B cell (primary cell): Measurements from ENCODE around the gene RPL14. TPM values are rescaled to one million over a fixed set of nuclear protein-coding genes. Genes with fewer than 3 reads are reported as not detected.

Experiments
- ATAC-seq: fragments of 200-7000 bp; cut with Tn5 transposase; one replicate; pipeline ENCODE4 v1.10.0; 2021; ENCODE audit warnings: low read depth, mild to moderate bottlenecking, moderate number of reproducible peaks, moderate library complexity
- CTCF ChIA-PET: fragments of 350-600 bp; sonication (Branson Sonifier 250); formaldehyde crosslinking; loops from one replicate; lab custom pipeline; 2021; ENCODE audit warnings: antibody characterized with exemption, inconsistent platforms; lab: Charles Lee
- POLR2A ChIA-PET: fragments of 350-600 bp; sonication (Branson Sonifier 250); formaldehyde crosslinking; loops from one replicate; lab custom pipeline; 2021; ENCODE audit warnings: antibody characterized with exemption; lab: Charles Lee
- DNase-seq: peaks from one replicate; pipeline ENCODE4 v3.0.0; 2013
- H2AFZ ChIP-seq: 2 replicates; pipeline ENCODE4 v1.6.1; 2012; ENCODE audit warnings: mild to moderate bottlenecking, low read depth, low read length; ENCODE audit not compliant: insufficient read depth, poor library complexity, severe bottlenecking
- H3K27ac ChIP-seq, 2 donors: 1 replicate in 1 of 2; 2 replicates in 1 of 2; pipeline ENCODE4 v1.5.1; 2012 to 2013; ENCODE audit warnings: low read length in 2 of 2, mild to moderate bottlenecking in 2 of 2, moderate library complexity in 1 of 2
- H3K27me3 ChIP-seq, 4 experiments: fragments of 200-600 bp in 1 of 4; sonication (generic) in 1 of 4; replicated peaks in 1 of 4; 1 replicate in 2 of 4; 2 replicates in 2 of 4; pipeline versions ENCODE4 v1.6.1 to v1.7.0; 2013 to 2016; ENCODE audit warnings: low read length in 3 of 4, mild to moderate bottlenecking in 2 of 4, mixed read lengths in 1 of 4, moderate library complexity in 1 of 4; ENCODE audit not compliant: insufficient read depth in 4 of 4, control insufficient read depth in 3 of 4; ENCODE audit errors: control extremely low read depth in 1 of 4
- H3K36me3 ChIP-seq, 2 experiments: replicated peaks in 1 of 2; 1 replicate in 1 of 2; 2 replicates in 1 of 2; pipeline versions ENCODE4 v1.6.1 to v1.7.1; 2013; ENCODE audit warnings: low read length in 1 of 2; ENCODE audit not compliant: insufficient read depth in 2 of 2, control insufficient read depth in 1 of 2; ENCODE audit errors: control extremely low read depth in 1 of 2, extremely low read depth in 1 of 2
- H3K4me1 ChIP-seq, 2 donors: fragments of 200-600 bp in 1 of 2; sonication (generic) in 1 of 2; 1 replicate in 1 of 2; 2 replicates in 1 of 2; pipeline versions ENCODE4 v1.5.1 to v1.6.1; 2013 to 2017; ENCODE audit warnings: low read length in 2 of 2; ENCODE audit not compliant: control insufficient read depth in 2 of 2, insufficient read depth in 2 of 2
- H3K4me2 ChIP-seq: replicated peaks from 2 replicates; pipeline ENCODE3; 2012; ENCODE audit warnings: mild to moderate bottlenecking, low read depth, low read length; ENCODE audit not compliant: poor library complexity, severe bottlenecking
- H3K4me3 ChIP-seq, 5 experiments: fragments of 200-600 bp in 1 of 5; sonication (generic) in 1 of 5; 1 replicate in 3 of 5; 2 replicates in 2 of 5; pipeline versions ENCODE4 v1.5.1 to v1.7.0; 2011 to 2016; ENCODE audit warnings: low read length in 4 of 5, mild to moderate bottlenecking in 4 of 5, low read depth in 2 of 5, control low read depth in 1 of 5, moderate library complexity in 1 of 5; ENCODE audit not compliant: insufficient read depth in 1 of 5; ENCODE audit errors: control extremely low read depth in 1 of 5, extremely low read depth in 1 of 5
- H3K79me2 ChIP-seq: fragments of 200-600 bp; sonication (generic); one replicate; pipeline ENCODE4 v1.6.0; 2016; ENCODE audit warnings: low read length; ENCODE audit not compliant: control insufficient read depth, insufficient read depth
- H3K9ac ChIP-seq: fragments of 200-600 bp; sonication (generic); 2 replicates; pipeline ENCODE4 v1.6.1; 2017; ENCODE audit warnings: mild to moderate bottlenecking, low read length, moderate library complexity
- H3K9me3 ChIP-seq, 3 donors: one replicate each; pipeline versions ENCODE4 v1.6.1 to v1.7.1; 2013; ENCODE audit warnings: low read length in 2 of 3; ENCODE audit not compliant: control insufficient read depth in 2 of 3, insufficient read depth in 1 of 3; ENCODE audit errors: control extremely low read depth in 1 of 3
- H4K20me1 ChIP-seq: 2 replicates; pipeline ENCODE4 v1.6.0; 2012; ENCODE audit warnings: mild to moderate bottlenecking, low read length; ENCODE audit not compliant: insufficient read depth, control insufficient read depth, poor library complexity, severe bottlenecking
- H3K27ac Mint-ChIP-seq: one replicate; pipeline ENCODE4 v1.8.0; 2021; ENCODE audit warnings: mixed read lengths
- H3K27me3 Mint-ChIP-seq: one replicate; pipeline ENCODE4 v1.8.0; 2021; ENCODE audit warnings: mixed read lengths
- H3K4me1 Mint-ChIP-seq: one replicate; pipeline ENCODE4 v1.8.0; 2021; ENCODE audit warnings: mixed read lengths
- H3K4me3 Mint-ChIP-seq: one replicate; pipeline ENCODE4 v1.8.0; 2021; ENCODE audit warnings: mixed read lengths
- H3K9me3 Mint-ChIP-seq: one replicate; pipeline ENCODE4 v1.8.0; 2022; ENCODE audit warnings: mixed read lengths; ENCODE audit not compliant: insufficient read depth
- CTCF ChIP-seq: fragments of 200-600 bp; IDR thresholded peaks from one replicate; pipeline ENCODE4 v1.8.0; 2022; ENCODE audit warnings: antibody characterized with exemption, mild to moderate bottlenecking
- EZH2 ChIP-seq: IDR thresholded peaks from 2 replicates; pipeline ENCODE4 v1.6.1; 2012; ENCODE audit warnings: borderline replicate concordance, low read depth, mild to moderate bottlenecking, moderate library complexity, low read length; ENCODE audit not compliant: insufficient read depth, poor library complexity, severe bottlenecking
- WGBS: methylation state at CpG from one replicate; pipeline ENCODE4 v1.1.5; 2013; ENCODE audit warnings: missing lambda C conversion rate; ENCODE audit not compliant: insufficient coverage; 5-methylcytosine and 5-hydroxymethylcytosine counted together
- intact Hi-C: fragments of 100-400 bp; cut with micrococcal nuclease; formaldehyde crosslinking; loops from one replicate; pipeline ENCODE4 v1.10.0; 2022
- polyA plus RNA-seq: library from polyadenylated mRNA; depleted of rRNA; stranded (reverse); fragments of >200 nt; gene quantifications from 2 replicates; pipeline ENCODE4 v1.2.3, GENCODE V29; 2012
- total RNA-seq, 2 donors: library from RNA; stranded (reverse); fragments of 120-200 nt in 1 of 2; gene quantifications; 1 replicate in 1 of 2; 2 replicates in 1 of 2; pipeline versions ENCODE4 v1.2.3 to v1.2.4, GENCODE V29; 2013 to 2022

Gene RPL14
- total and polyA plus RNA-seq, 2 donors (not counting 1 experiment from before 2014, with no cell fraction given): 413 to 2,452 TPM

GRCh38 chr3:40505599-40506462, 48.7 kb downstream of the RPL14 start, which contains the start of gene ZNF620:
TSS of gene ZNF620 (plus strand) at chr3:40506039. CDS start at chr3:40506353, 314 bp downstream.
- no peaks in the 10 kb centered on the region for H3K27me3 Mint-ChIP-seq
- Histone ChIP-seq H3K36me3 (no peaks in the 10 kb centered on the region), H3K79me2 (no peaks in the 10 kb centered on the region), H3K27ac (peak within 1 kb of the TSS; percentile 47 to 65), H3K9ac (peak within 1 kb of the TSS; percentile 96), H4K20me1 (no peaks in the 10 kb centered on the region), H3K9me3 (no peaks in the 10 kb centered on the region), H2AFZ (peak within 1 kb of the TSS; percentile 100), H3K4me3 (peak within 1 kb of the TSS; percentile 60 to 93 (median 76)), H3K4me1 (peaks cover 6 to 10% of the 10 kb centered on the region in 2 donors), H3K27me3 (no peaks in the 10 kb centered on the region), H3K4me2 (peak within 1 kb of the TSS; percentile 96)
- H3K9me3 Mint-ChIP-seq: no peaks in the 10 kb centered on the region
- ATAC-seq: peak; percentile 80
- intact Hi-C loops: loop anchor here (1.0 to 2.0 kb wide), 2 partner anchors 18 to 29 kb away; partner anchors contain the start of genes ZNF619 and ZNF621
- TF ChIP-seq EZH2 (no peak), CTCF (peak; percentile 18)
- H3K4me1 Mint-ChIP-seq: peaks cover 13% of the 10 kb centered on the region
- peak within 1 kb of the TSS; percentile 88 for H3K27ac Mint-ChIP-seq
- peak; percentile 62 for DNase-seq
- 14% methylated on average over 37 of the region's 44 CpGs for WGBS
- ChIA-PET CTCF (interaction anchor here (0.6 to 1.9 kb wide), 8 partner anchors 18 to 710 kb away, joined by 3 to 6 read pairs (median 3); partner anchors contain the start of genes ZNF619 and ZNF621), POLR2A (interaction anchor here (0.6 to 2.0 kb wide), 3 partner anchors 11 to 49 kb away, joined by 4 to 9 read pairs (median 4); partner anchors contain the start of genes RPL14 and ZNF619)
- H3K4me3 Mint-ChIP-seq: peak within 1 kb of the TSS; percentile 99
